T-helper 9 cell (primary cell): ENCODE measurements around the gene SEPSECS.
"Not testable (repeated sequence)": the region's sequence is repeated elsewhere in the genome, so short reads cannot be mapped to it uniquely, and the experiment has no call there.

ENCODE experiments used
- DNase-seq: peaks from one replicate; pipeline ENCODE4 v3.0.0-alpha.2; 2020

Gene SEPSECS

GRCh38 chr4:25108556-25108955, 51.7 kb downstream of the SEPSECS start:
- no peak for DNase-seq

GRCh38 chr4:25107827-25108516, 52.3 kb downstream of the SEPSECS start:
- DNase-seq, result no peak

GRCh38 chr4:25106363-25107151, 53.7 kb downstream of the SEPSECS start:
- DNase-seq, result no peak

GRCh38 chr4:25104591-25104990, 55.7 kb downstream of the SEPSECS start:
- DNase-seq, result no peak

GRCh38 chr4:25103418-25103817, 56.8 kb downstream of the SEPSECS start:
- DNase-seq, result no peak

GRCh38 chr4:25101836-25102235, 58.4 kb downstream of the SEPSECS start:
- DNase-seq, result no peak

GRCh38 chr4:25100710-25101109, 59.5 kb downstream of the SEPSECS start:
- no peak for DNase-seq

- DNase-seq, result no peak
Measured at GRCh38 chr4:25100021-25100555, 60.2 kb downstream of the SEPSECS start.

- DNase-seq, result no peak
Measured at GRCh38 chr4:25098964-25099891, 61.0 kb downstream of the SEPSECS start.

GRCh38 chr4:25096981-25097443, 63.2 kb downstream of the SEPSECS start:
- no peak for DNase-seq

- no peak for DNase-seq
Measured at GRCh38 chr4:25096251-25096980, 63.8 kb downstream of the SEPSECS start.

- no peak for DNase-seq
Measured at GRCh38 chr4:25095837-25096236, 64.4 kb downstream of the SEPSECS start.

- no peak for DNase-seq
Measured at GRCh38 chr4:25092139-25092538, 68.1 kb downstream of the SEPSECS start.

GRCh38 chr4:25090516-25090915, 69.7 kb downstream of the SEPSECS start:
- no peak for DNase-seq

- DNase-seq, result no peak
Measured at GRCh38 chr4:25089051-25089763, 71.0 kb downstream of the SEPSECS start.

GRCh38 chr4:25088093-25088952, 71.9 kb downstream of the SEPSECS start:
- DNase-seq, result no peak

- no peak for DNase-seq
Measured at GRCh38 chr4:25085671-25086070, 74.6 kb downstream of the SEPSECS start.

- not testable (repeated sequence) for DNase-seq
Measured at GRCh38 chr4:25083441-25083840, 76.8 kb downstream of the SEPSECS start.

GRCh38 chr4:25081866-25082471, 78.3 kb downstream of the SEPSECS start:
- no peak for DNase-seq

- no peak for DNase-seq
Measured at GRCh38 chr4:25080571-25080970, 79.7 kb downstream of the SEPSECS start.
